RKO (cell line): ENCODE results near the gene INO80B.
"Not testable (repeated sequence)": the region's sequence is repeated elsewhere in the genome, so short reads cannot be mapped to it uniquely, and the experiment has no call there.

Source experiments
- DNase-seq: peaks from one replicate; pipeline ENCODE4 v3.0.0-alpha.2; 2016; ENCODE audit warnings: low spot score

Gene INO80B

DNA sequence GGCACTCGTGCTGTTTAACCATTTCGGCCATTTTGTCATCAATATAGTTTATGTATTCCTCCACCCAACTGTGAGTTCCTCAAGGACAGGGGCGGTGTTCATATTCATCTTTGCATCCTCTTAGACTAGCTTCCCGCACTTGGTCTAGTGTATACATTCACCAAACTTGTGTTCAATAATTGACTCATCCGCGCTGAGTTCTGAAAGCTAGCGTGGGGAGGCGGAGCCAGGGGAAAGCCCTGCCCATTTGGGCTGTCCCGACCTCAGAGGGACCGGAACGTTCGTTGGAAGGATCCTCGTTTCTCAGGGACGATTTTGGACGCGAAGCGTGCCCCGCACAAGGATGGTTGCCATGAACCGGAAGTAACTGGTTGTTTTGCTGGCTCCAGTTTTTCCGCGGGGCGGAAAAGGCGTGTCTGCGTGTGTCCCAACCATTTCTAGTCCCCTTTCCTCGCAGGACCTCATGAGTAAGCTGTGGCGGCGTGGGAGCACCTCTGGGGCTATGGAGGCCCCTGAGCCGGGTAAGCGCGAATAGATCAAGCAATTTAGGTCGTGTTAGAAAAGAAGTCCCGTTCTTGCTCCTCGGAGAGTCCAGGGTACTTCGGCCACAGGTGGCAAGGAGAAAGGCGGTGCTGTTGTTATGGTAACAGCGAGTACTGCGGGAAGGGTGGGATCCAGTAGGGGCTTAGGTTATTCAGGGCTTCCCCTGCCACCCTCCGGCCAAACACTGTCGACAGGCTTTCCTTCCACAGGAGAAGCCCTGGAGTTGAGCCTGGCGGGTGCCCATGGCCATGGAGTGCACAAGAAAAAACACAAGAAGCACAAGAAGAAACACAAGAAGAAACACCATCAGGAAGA is at the start of gene INO80B:
Gene INO80B (plus strand): TSS at position 434 of the 858 bp plus-strand sequence. CDS start 30 bp downstream, at position 464.
- peak; percentile 98 for DNase-seq

DNA sequence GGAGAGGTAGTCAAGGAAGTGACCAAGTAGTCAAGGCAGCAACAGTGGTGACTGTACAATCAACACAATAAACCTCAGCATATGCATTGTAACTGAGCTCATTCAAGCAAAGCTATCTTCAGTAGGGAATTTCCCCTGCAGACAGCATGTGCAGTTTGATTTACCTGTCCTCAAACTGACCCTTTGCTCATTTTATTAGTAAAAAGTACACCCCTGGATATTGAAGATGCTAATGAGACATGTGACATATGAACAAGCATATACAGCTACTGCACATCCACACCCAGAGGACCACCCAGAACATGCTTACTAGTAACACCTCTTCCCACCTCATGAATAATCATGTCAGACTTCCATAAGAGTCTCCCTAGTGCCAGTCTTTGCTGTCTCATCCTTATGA is 48.9 kb upstream of the INO80B start:
- no peak for DNase-seq

DNA sequence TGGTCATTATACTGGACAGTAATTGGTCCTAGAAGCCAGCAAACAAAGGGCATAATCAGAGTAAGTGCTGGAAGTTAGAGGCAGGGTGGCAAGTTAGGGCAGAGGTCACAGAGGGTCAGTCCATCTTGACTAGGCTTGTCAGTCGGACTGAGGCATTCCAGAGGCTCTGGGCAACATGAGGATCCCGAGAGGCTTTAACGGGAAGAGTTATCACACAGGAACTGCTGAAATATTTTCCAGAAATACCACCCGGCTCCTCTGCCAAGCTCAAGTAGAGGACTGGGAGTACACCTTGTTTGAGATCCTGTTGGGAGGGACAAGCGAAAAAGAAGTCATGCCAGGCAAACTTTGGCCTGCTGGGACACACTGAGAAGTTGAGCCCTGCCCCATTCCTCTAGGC is 47.2 kb upstream of the INO80B start:
- no peak for DNase-seq

DNA sequence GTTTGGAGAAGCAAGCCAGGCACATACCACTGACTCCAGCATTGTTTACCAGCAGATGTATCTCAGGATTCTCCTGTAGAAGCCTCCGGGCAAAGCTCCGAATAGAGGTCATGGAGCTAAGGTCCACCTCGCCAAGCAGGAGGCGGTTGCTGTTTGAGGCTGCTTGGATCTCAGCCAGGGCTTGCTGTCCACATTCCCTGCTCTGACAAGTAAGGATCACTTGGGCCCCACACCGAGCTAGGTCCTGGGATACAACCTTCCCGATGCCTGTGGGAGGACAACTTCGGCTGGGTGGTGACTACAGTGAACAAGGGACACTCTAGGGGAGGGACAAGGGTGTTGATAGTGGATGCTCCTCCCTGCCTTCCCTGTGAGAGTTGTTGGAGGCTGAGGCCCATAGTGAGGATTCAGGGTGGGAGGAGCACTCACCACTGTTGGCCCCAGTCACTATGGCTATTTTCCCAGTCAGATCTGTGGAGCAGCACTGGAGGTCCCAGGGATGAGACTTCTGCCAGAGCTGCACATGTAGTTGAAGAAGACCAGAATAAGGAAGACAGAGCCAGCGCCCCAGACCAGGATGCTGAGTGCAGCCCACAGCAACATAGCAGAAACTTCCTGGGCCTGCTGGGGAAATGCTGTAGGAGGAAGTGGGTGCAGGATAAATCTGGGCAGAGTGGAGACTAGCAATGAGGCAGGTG is 41.7 kb upstream of the INO80B start:
- DNase-seq = no peak

DNA sequence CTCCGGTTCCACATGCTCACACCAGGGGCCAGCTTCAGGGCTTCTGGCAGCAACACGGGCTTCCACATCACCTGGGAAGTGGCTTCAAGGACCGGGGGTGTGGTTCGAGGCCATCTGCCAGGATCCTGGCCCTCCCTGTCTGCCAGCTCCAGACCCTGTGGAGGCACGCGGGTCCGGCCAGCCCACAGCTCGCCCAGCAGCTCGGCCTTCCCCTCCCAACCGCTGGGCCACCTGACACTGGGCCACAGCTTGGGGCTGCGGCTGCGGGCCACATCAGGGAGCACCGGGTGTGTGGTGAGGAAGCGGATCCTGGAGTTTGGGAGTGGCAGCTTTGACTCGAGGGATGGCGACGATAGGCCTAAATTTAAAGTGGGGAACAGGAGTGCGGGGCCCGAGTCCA is 40.4 kb upstream of the INO80B start:
- no peak for DNase-seq

DNA sequence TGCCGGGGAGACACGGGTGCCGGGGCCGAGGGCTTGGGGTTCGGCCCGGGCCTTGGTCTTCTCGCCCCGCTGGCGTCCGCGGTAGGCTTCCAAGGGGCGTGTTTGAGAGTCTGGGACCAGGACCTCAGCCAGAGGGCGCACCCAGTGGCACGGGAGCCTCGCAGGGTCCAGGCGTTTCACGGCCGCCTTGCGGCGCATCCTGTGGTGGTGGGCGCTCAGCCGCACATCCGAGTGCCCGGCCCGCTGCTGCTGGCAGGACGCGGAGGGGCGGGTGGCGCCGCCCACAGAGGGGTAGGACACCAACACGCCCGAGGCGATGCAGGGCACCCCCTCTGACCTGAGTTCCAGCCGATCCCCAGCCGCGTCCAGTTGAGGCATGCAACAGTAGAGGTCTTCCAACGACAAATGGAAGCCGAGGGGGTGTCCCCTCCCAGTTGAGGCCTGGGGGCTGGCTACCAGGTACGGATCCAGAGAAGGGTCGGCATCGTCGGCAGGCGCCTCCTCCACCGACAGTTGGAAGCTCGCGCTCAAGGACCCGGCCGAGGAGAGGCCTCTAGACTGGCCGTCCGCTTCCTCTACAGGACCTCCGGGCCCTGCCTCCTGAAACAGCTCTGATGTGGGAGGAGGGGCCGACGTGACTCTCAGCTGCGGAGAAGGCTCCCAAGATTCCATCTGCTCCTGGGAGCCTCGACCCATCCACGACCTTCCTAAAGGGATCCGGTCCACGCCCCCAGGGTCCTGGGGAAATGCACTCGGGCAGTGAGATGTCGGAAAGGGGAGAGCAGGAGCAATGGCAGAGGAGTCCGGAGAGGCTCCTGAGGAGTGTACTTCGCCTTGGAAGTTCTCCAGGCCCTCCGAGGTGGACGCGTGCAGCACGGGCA is 39.8 kb upstream of the INO80B start:
- DNase-seq = no peak

DNA sequence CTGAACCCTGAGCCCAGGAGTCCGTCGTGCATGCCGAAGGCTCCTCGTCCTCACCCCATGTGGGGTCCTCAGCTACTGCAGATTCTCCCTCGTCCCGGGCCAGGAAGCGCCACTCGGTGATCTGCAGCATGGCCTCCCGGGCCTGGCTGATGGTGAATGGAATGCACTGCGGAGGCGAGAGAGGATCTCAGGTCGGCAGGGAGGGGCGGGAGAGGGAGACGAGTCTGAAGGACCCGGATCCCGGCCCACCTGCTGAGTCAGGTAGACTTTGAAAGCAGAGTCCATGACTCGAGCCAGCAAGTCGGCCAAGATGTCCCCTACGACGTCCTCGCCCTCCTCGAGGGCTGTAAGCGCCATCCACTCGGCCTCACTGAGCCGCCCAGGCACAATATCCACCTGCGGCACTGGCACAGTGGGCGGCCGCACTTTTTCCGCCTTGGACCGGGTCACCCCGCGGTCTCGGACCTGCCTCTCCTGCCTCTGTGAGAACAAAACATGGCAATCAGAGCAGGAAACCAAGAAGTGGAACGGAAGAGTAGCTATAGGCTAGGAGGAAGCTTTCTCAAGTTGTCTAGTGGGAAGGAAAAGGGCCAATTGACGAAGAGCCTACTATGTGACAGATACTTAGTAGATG is 39.0 kb upstream of the INO80B start:
- DNase-seq = no peak

DNA sequence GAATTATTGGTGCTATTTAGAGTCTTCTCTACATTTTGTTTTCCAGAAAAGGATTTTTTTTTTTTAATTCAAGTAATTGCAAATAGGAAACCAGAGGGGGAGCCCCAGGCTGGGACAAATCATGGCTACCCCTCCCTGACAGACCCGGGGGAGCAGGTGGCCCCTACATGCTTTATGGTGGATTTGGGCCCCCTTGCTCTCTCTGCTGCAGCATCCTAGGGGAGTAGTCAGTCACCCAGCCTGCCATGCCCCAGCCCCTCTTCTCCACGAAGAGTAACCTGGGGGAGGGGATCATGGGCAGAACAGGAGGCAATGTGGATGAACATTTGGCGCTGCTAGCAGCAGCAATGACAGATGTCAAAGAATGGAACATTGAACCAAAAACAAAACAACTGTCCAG is 38.1 kb upstream of the INO80B start:
- DNase-seq = no peak

DNA sequence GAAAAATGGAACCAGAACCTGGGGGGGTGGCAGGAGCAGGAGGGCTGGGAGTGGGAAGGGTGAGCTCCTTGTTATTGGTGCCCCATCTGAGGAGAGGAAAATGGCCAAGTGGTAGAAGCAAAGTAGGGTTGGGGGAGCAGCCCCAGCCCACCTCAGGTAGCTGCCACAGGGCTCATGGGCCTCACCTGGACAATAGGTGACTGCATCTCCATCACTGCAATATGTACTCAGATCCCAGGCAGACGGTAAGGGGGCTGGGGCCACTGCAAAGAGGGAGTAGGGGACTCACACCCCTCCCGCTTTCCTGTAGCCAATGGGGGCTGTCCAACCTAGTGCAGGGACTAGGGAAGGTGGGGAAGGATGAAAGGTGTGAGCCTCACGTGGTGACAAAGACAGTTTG is 37.7 kb upstream of the INO80B start:
- DNase-seq = no peak

DNA sequence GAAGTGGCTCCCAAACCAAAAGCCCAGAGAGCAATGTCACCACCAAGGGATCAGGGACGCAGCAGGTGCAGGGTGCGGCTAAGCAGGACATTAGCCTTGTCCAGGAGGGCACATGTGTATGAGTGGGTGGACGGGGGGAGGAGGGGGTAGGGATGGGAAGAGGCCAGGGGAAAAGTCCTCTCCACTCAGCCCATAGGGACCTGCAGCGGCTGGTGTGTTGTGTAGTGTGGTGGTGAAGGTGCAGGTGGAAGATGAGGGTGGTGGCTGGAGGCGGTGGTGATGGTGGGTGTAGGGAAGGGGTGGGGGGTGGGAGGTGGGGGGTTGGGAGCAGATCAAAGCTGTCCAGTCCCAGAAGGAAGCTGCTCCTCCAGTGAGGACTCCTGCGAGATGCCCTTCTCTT is 37.1 kb upstream of the INO80B start:
- no peak for DNase-seq

DNA sequence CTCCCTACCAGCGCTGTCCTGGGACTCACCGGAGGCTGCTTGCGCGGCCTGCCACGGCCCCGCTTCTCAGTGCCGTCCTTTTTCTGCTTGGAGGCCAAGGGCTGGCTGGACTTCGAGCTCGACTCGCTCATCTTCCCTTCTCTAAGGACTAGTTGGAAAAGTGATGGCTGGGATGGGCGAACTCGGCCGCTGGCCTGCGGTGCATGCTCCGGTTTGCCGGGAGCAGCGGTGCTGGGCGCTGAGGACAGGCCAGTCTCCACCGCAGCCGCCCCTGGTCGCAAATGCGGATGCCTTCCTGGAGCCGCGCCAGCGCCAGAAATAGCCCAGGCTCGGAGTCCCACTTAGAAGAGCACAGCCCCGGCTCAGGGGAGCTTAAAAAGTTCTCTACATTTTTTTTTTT is 36.6 kb upstream of the INO80B start:
- DNase-seq = no peak

DNA sequence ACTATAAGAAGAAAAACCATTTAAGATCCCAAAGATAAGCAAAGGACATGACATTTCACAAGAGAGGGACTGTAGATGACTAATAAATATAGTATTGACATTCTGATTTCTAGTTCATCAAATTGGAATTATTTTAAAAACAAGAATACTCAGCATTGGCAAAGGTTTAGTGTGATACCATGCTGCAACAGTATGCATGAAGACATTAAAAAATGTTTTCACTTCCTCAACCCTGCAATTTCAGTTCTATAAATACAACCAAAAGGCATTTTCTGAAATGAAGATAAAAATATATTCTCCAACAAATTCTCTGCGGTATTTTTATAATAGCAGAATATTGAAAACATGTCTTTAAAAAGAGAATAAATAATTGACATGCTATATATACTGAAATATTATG is 35.5 kb upstream of the INO80B start:
- DNase-seq = no peak

DNA sequence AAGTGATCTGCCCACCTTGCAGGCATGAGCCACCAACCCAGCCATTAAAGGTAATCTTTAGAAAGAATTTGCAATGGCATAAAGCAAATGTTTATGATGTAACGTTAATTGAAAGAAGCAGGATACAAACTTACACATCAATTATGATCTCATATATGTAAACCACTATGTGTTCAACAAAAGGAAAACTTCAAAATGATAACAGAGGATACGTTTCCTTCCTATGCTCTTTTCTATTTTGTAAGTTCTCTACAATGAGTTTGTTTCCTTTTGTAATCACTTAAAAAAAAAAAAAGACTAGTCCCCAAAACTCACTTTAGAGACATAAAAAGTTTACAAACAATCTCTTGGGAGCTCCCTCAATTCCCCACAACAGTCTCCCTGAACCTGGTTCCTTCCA is 34.9 kb upstream of the INO80B start:
- no peak for DNase-seq

DNA sequence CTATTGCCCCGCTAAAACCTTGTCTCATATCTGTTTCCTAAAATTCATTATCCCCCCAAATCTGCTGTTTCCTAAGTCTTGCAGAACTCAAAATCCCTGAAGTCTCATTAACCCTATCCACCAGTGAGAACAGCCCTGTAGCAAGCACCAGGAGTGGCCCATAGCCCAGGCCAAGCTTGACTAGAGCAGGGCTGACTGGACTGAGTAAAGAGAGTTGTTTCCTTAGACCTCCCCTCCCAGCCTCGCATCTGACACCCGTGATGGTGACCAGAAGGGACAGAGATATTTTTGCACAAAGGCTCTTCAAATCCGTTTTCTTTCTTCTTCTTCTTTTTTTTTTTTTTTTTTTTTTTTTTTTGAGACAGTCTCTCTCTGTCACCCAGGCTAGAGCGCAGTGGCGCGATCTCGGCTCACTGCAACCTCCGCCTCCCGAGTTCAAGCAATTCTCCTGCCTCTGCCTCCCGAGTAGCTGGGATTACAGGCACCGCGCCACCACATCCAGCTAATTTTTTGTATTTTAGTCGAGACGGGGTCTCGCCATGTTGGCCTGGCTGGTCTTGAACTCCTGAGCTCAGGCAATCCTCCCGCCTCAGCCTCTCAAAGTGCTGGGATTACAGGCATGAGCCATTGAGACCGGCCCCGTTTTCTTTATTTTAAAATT is 34.3 kb upstream of the INO80B start:
- not testable (repeated sequence) for DNase-seq

DNA sequence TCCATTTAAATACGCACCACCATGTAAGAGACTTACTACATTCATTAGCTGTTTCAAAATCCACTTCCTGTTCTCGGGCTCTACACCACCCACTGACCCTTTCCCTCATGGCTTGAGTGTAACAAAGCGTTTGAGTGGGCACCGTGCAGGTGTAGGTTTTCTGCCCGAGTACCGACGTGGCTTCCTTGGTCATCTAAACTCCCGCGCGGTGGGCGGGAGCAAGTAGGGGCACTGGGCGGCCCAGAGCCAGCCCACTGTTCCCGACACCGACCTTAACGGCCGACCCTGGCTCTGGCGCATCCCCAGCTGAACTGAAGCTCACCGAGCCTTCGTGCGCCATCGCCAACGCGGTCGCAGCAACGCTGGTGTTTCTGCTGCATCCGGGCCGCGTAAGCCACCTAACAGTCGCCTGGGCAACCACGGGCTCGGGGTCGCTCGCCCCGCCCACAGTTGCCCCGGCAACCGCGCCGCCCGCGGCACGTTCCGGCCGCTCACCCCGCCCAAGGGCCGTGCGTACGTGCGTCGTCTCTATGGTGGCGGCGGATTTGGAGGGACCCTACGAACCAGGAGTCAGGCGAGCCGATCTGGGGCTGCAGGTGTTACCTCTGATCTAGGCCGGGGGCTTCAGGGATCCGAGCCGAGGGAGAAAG is 33.5 kb upstream of the INO80B start, which contains the start of the genes C2orf81 and WDR54:
Gene C2orf81 (minus strand): TSS at position 399 of the 650 bp plus-strand sequence. CDS start 59 bp downstream, at position 340.
Gene WDR54 (plus strand): TSS at position 510 of the 650 bp plus-strand sequence. CDS start 424 bp downstream, outside the sequence.
- peak; percentile 94 for DNase-seq

DNA sequence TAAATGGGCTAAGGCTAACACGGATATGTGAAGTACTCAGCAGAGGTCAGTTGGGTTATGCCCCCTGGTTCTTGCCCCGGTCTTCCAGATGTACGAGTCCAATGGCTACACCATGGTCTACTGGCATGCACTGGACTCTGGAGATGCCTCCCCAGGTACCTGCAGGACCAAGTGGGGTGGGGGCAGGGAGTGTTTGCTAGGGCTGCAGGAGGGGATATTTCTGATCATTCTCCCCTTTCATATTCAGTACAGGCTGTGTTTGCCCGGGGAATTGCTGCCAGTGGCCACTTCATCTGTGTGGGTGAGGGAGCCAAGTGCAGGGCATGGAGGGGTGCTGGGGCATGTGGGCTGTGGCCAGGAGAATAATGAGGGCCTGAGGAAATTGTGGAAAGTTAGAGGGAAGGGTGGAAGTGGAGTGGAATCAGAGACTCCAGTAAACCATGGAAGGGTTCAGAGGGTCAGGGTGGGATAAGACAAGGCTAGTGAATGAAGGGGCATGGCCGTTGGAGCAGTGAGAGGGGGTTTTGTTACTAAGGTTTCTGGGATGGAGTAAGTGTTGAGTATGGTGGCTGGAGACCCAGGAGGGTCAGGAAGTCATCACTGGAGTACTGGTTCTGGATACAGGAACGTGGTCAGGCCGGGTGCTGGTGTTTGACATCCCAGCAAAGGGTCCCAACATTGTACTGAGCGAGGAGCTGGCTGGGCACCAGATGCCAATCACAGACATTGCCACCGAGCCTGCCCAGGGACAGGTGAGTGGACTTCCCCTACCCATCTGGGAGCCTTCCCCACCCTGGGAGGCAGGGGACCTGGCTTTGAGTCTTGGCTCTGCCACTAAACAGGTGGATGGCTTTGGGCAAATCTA is 31.4 kb upstream of the INO80B start:
- DNase-seq = no peak

DNA sequence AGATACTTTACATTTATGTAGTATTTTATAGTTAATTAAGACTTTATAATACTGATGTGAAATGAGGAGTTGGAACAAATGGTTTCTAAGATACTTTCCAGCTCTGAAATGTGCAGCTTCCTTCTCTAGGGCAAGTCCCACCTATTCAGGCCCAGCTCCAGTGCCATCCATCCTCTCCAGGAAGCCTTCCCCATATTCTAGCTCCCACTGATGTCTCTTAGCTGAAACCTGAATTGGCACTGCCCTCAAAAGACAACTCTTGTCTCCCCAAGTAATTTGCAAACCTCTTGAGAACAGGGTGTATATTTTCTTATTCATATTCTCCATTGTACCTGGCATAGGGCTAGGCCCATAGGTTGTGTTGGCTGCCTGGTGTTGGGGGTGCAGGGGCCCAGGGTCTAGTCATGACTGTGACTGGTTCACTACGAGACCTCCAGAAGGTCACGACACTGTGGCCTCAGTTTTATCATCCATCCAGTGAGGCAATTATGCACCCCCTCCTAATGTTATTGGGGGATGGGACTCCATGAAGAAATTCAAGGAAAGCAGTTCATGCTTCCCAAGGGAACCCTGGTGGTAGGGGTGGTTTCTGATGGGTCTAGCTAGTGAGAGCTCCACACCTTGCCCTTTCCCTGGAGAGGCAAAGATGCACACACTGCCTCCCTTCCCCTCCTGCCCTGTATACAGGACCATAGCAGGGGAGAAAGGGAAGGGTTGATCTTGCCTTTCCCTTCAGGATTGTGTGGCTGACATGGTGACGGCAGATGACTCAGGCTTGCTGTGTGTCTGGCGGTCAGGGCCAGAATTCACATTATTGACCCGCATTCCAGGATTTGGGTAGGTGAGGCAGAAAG is 30.5 kb upstream of the INO80B start:
- no peak for DNase-seq

DNA sequence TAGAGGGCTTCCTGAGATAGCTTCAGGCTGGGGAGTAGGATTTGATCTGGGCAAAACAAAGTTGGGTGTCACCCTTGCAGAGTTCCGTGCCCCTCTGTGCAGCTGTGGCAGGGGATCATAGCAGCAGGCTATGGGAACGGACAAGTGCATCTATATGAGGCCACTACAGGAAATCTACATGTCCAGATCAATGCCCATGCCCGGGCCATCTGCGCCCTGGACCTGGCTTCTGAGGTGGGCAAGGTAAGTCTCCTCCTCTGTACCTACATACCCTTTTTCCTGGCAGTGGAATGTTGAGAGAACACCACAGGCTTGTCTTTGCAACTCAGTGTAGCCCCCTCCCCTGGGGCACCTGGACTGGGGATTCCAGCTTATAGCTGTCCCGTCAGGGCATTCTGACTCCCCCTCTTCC is 29.9 kb upstream of the INO80B start:
- no peak for DNase-seq

DNA sequence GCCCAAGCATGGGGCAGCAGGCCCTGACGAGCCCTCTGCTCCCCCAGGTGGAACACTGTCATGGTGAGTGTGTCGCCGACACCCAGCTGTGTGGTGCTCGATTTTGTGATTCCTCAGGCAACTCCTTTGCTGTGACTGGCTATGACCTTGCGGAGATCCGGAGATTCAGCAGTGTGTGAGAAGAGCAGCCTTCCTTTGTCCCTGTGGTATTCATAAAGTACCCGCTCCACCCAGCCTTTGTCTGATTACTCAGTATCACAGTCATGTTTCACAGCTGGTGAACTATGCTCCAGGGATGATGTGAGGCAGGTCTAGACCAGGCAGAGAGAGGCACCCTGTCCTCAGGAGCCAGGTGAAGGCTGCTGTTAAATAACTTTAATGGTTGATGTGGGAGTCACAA is 29.4 kb upstream of the INO80B start:
- DNase-seq = no peak
